ENCODE results near the gene CAPN13. TPM values are rescaled to one million over a fixed set of nuclear protein-coding genes. Genes with fewer than 3 reads are reported as not detected.

The CAPN13 gene
- total and polyA plus RNA-seq, 2 donors (not counting 1 experiment from before 2014, with no cell fraction given), result not detected

DNA sequence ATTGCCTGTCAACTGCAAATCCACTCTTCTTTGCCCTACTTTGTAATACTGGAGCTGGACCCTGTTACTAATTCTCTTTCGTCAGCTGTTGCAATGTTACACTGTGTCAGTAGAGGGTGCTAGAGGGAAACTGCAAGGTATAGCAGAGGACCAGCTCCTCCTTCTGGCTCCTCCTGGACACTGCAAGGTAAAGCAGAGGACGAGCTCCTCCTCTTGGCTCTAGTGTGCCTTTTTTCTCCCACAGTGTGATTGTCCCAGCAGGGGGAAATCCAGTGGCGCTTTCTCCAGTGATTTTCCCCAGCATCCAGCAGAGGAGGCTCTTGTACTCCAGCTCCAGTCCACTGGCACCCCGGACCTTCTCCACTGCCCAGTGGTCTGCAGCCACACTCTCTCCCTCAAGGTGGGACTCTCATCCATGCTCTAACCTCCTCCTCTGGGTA, 95.6 kb downstream of the CAPN13 start:
- H3K9me3 Mint-ChIP-seq (ENCODE audit: insufficient read depth), result no peaks in the 10 kb centered on the region
- POLR2A ChIA-PET, result interaction anchor here (0.6 to 2.5 kb wide), 5 partner anchors 237 to 565 kb away, joined by 3 to 21 read pairs (median 5); partner anchors contain the start of gene YPEL5
- CTCF ChIA-PET, result interaction anchor here (0.6 to 13.9 kb wide), 106 partner anchors 9 to 1125 kb away, joined by 3 to 610 read pairs (median 4); partner anchors contain the start of genes EHD3, GALNT14, LBH and YPEL5
- H3K27ac ChIP-seq (ENCODE audit: low read length in 2 of 2), result no peak overlapping the region
- no peaks in the 10 kb centered on the region for H3K27me3 ChIP-seq (replicated peaks in 1 of 4; ENCODE audit: control extremely low read depth in 1 of 4, control insufficient read depth in 3 of 4, insufficient read depth in 4 of 4, low read length in 3 of 4)
- H4K20me1 ChIP-seq (ENCODE audit: control insufficient read depth, insufficient read depth, low read length, poor library complexity, severe bottlenecking), result no peaks in the 10 kb centered on the region
- peaks cover 0 to 9% of the 10 kb centered on the region in 2 donors for H3K4me1 ChIP-seq (ENCODE audit: control insufficient read depth in 2 of 2, insufficient read depth in 2 of 2, low read length in 2 of 2)
- no peaks in the 10 kb centered on the region for H3K36me3 ChIP-seq (replicated peaks in 1 of 2; ENCODE audit: control extremely low read depth in 1 of 2, control insufficient read depth in 1 of 2, extremely low read depth in 1 of 2, insufficient read depth in 2 of 2, low read length in 1 of 2)
- H3K27me3 Mint-ChIP-seq, result no peaks in the 10 kb centered on the region
- H2AFZ ChIP-seq (ENCODE audit: insufficient read depth, low read depth, low read length, poor library complexity, severe bottlenecking), result no peak overlapping the region
- H3K27ac Mint-ChIP-seq, result no peak overlapping the region
- DNase-seq, result peak; percentile 90
- peaks cover 9% of the 10 kb centered on the region for H3K4me1 Mint-ChIP-seq
- TF ChIP-seq EZH2 (IDR thresholded peaks at IDR 0.05; ENCODE audit: borderline replicate concordance, insufficient read depth, low read depth, low read length, poor library complexity, severe bottlenecking), result no peak
- TF ChIP-seq, protein P1, sequence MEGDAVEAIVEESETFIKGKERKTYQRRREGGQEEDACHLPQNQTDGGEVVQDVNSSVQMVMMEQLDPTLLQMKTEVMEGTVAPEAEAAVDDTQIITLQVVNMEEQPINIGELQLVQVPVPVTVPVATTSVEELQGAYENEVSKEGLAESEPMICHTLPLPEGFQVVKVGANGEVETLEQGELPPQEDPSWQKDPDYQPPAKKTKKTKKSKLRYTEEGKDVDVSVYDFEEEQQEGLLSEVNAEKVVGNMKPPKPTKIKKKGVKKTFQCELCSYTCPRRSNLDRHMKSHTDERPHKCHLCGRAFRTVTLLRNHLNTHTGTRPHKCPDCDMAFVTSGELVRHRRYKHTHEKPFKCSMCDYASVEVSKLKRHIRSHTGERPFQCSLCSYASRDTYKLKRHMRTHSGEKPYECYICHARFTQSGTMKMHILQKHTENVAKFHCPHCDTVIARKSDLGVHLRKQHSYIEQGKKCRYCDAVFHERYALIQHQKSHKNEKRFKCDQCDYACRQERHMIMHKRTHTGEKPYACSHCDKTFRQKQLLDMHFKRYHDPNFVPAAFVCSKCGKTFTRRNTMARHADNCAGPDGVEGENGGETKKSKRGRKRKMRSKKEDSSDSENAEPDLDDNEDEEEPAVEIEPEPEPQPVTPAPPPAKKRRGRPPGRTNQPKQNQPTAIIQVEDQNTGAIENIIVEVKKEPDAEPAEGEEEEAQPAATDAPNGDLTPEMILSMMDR (IDR thresholded peaks at IDR 0.05), result peak; percentile 100
- no peaks in the 10 kb centered on the region for H3K9me3 ChIP-seq (ENCODE audit: control extremely low read depth in 1 of 3, control insufficient read depth in 2 of 3, insufficient read depth in 1 of 3, low read length in 2 of 3)
- H3K9ac ChIP-seq (ENCODE audit: low read length), result no peak overlapping the region
- no peak overlapping the region for H3K4me3 Mint-ChIP-seq
- H3K4me3 ChIP-seq (ENCODE audit: control extremely low read depth in 1 of 5, extremely low read depth in 1 of 5, insufficient read depth in 1 of 5, low read depth in 2 of 5, low read length in 4 of 5), result no peak overlapping the region
- peak; percentile 96 for ATAC-seq (ENCODE audit: low read depth)
- 24% methylated on average over 3 of the region's 4 CpGs for WGBS (ENCODE audit: insufficient coverage)
- H3K4me2 ChIP-seq (replicated peaks; ENCODE audit: low read depth, low read length, poor library complexity, severe bottlenecking), result no peak overlapping the region
- intact Hi-C loops (cut with micrococcal nuclease), result loop anchor here (1.0 to 5.0 kb wide), 4 partner anchors 503 to 621 kb away; no protein-coding TSS in a partner anchor
- H3K79me2 ChIP-seq (ENCODE audit: control insufficient read depth, insufficient read depth, low read length), result no peaks in the 10 kb centered on the region

GRCh38 chr2:30710461-30710860, 96.8 kb downstream of the CAPN13 start:
- Histone ChIP-seq H4K20me1 (ENCODE audit: control insufficient read depth, insufficient read depth, low read length, poor library complexity, severe bottlenecking) (no peaks in the 10 kb centered on the region), H2AFZ (ENCODE audit: insufficient read depth, low read depth, low read length, poor library complexity, severe bottlenecking) (no peak overlapping the region), H3K27me3 (replicated peaks in 1 of 4; ENCODE audit: control extremely low read depth in 1 of 4, control insufficient read depth in 3 of 4, insufficient read depth in 4 of 4, low read length in 3 of 4) (no peaks in the 10 kb centered on the region), H3K79me2 (ENCODE audit: control insufficient read depth, insufficient read depth, low read length) (no peaks in the 10 kb centered on the region), H3K27ac (ENCODE audit: low read length in 2 of 2) (no peak overlapping the region), H3K4me2 (replicated peaks; ENCODE audit: low read depth, low read length, poor library complexity, severe bottlenecking) (no peak overlapping the region), H3K36me3 (replicated peaks in 1 of 2; ENCODE audit: control extremely low read depth in 1 of 2, control insufficient read depth in 1 of 2, extremely low read depth in 1 of 2, insufficient read depth in 2 of 2, low read length in 1 of 2) (no peaks in the 10 kb centered on the region), H3K4me1 (ENCODE audit: control insufficient read depth in 2 of 2, insufficient read depth in 2 of 2, low read length in 2 of 2) (peaks cover 0 to 11% of the 10 kb centered on the region in 2 donors), H3K9ac (ENCODE audit: low read length) (no peak overlapping the region), H3K4me3 (ENCODE audit: control extremely low read depth in 1 of 5, extremely low read depth in 1 of 5, insufficient read depth in 1 of 5, low read depth in 2 of 5, low read length in 4 of 5) (no peak overlapping the region), H3K9me3 (ENCODE audit: control extremely low read depth in 1 of 3, control insufficient read depth in 2 of 3, insufficient read depth in 1 of 3, low read length in 2 of 3) (no peaks in the 10 kb centered on the region)
- peaks cover 9% of the 10 kb centered on the region for H3K4me1 Mint-ChIP-seq
- WGBS (ENCODE audit: insufficient coverage), result 100% methylated on average over 4 of the region's 6 CpGs
- no peaks in the 10 kb centered on the region for H3K9me3 Mint-ChIP-seq (ENCODE audit: insufficient read depth)
- no peak overlapping the region for H3K27ac Mint-ChIP-seq
- ChIA-PET POLR2A (interaction anchor here (2.5 kb wide), 1 partner anchor 546 kb away, joined by 21 read pairs; no protein-coding TSS in a partner anchor), CTCF (interaction anchor here (0.5 to 13.9 kb wide), 28 partner anchors 12 to 814 kb away, joined by 3 to 610 read pairs (median 8); partner anchors contain the start of gene LBH)
- ATAC-seq (ENCODE audit: low read depth) (no peak), DNase-seq (no peak)
- no peak overlapping the region for H3K4me3 Mint-ChIP-seq
- TF ChIP-seq, protein P1 (IDR thresholded peaks at IDR 0.05), result no peak
- TF ChIP-seq EZH2 (IDR thresholded peaks at IDR 0.05; ENCODE audit: borderline replicate concordance, insufficient read depth, low read depth, low read length, poor library complexity, severe bottlenecking), result no peak
- no peaks in the 10 kb centered on the region for H3K27me3 Mint-ChIP-seq
- intact Hi-C loops (cut with micrococcal nuclease), result loop anchor here (5.0 kb wide), 1 partner anchor 607 kb away; no protein-coding TSS in a partner anchor
